Fibroblast of lung (primary cell): ENCODE measurements around the gene ABHD15. TPM values are rescaled to one million over a fixed set of nuclear protein-coding genes. Genes with fewer than 3 reads are reported as not detected.

Source experiments
- DNase-seq, 2 donors: peaks; one replicate each; pipeline versions ENCODE4 v3.0.0 to v3.0.0-alpha.2; 2010; ENCODE audit warnings: low read depth in 2 of 2
- H2AFZ ChIP-seq: 2 replicates; pipeline ENCODE4 v1.5.1; 2012; ENCODE audit warnings: low read length, control low read depth, inconsistent platforms
- H3K27ac ChIP-seq: 2 replicates; pipeline ENCODE4 v1.5.1; 2011; ENCODE audit warnings: low read length, control low read depth; ENCODE audit not compliant: insufficient read depth
- H3K27me3 ChIP-seq: 2 replicates; pipeline ENCODE4 v1.5.1; 2011; ENCODE audit warnings: mild to moderate bottlenecking, low read length; ENCODE audit not compliant: control insufficient read depth, insufficient read depth
- H3K36me3 ChIP-seq: 2 replicates; pipeline ENCODE4 v1.5.1; 2011; ENCODE audit warnings: low read length; ENCODE audit not compliant: control insufficient read depth, insufficient read depth
- H3K4me1 ChIP-seq: 2 replicates; pipeline ENCODE4 v1.5.1; 2011; ENCODE audit warnings: low read length; ENCODE audit not compliant: control insufficient read depth, insufficient read depth; ENCODE audit errors: extremely low read depth
- H3K4me2 ChIP-seq: 2 replicates; pipeline ENCODE4 v1.5.1; 2011; ENCODE audit warnings: low read length, control low read depth; ENCODE audit not compliant: insufficient read depth; ENCODE audit errors: extremely low read depth
- H3K4me3 ChIP-seq, 4 experiments: fragments of 200-600 bp in 1 of 4; sonication (generic) in 1 of 4; replicated peaks in 1 of 4; 2 replicates each; pipeline ENCODE4 v1.5.1; 2011 to 2016; ENCODE audit warnings: low read length in 4 of 4, low read depth in 3 of 4, mild to moderate bottlenecking in 3 of 4, control low read depth in 2 of 4, inconsistent platforms in 1 of 4, mixed read lengths in 1 of 4; ENCODE audit not compliant: insufficient read depth in 1 of 4; ENCODE audit errors: control extremely low read depth in 1 of 4
- H3K79me2 ChIP-seq: 2 replicates; pipeline ENCODE4 v1.5.1; 2012; ENCODE audit warnings: mild to moderate bottlenecking, low read length, inconsistent platforms; ENCODE audit not compliant: control insufficient read depth, insufficient read depth
- H3K9ac ChIP-seq: 2 replicates; pipeline ENCODE4 v1.5.1; 2011; ENCODE audit warnings: mild to moderate bottlenecking, low read length, control low read depth; ENCODE audit not compliant: insufficient read depth
- H3K9me3 ChIP-seq: 2 replicates; pipeline ENCODE4 v1.5.1; 2012; ENCODE audit warnings: low read depth, low read length; ENCODE audit not compliant: control insufficient read depth, insufficient read depth
- H4K20me1 ChIP-seq: 2 replicates; pipeline ENCODE4 v1.5.1; 2011; ENCODE audit warnings: low read length; ENCODE audit not compliant: control insufficient read depth, insufficient read depth; ENCODE audit errors: extremely low read depth
- CTCF ChIP-seq, 2 donors: IDR thresholded peaks in 1 of 2; conservative IDR thresholded peaks in 1 of 2; 1 replicate in 1 of 2; 2 replicates in 1 of 2; pipeline ENCODE4 v1.5.1; 2011 to 2012; ENCODE audit warnings: low read length in 2 of 2, control low read depth in 1 of 2, inconsistent platforms in 1 of 2, low read depth in 1 of 2, mild to moderate bottlenecking in 1 of 2
- EZH2 ChIP-seq: IDR thresholded peaks from 2 replicates; pipeline ENCODE4 v1.5.1; 2012; ENCODE audit warnings: low read length, control low read depth, mild to moderate bottlenecking; ENCODE audit errors: missing control alignments
- polyA plus RNA-seq, 2 donors: library from polyadenylated mRNA; depleted of rRNA in 1 of 2; stranded (reverse) in 1 of 2; unstranded in 1 of 2; fragments of >200 nt; gene quantifications; 2 replicates each; pipeline ENCODE4 v1.2.1, GENCODE V29; 2011 to 2012; ENCODE audit warnings: missing spikeins in 1 of 2
- total RNA-seq: library from RNA; depleted of rRNA; stranded (reverse); fragments of >200 nt; gene quantifications from 2 replicates; pipeline ENCODE4 v1.2.1, GENCODE V29; 2014

ABHD15 gene
- total and polyA plus RNA-seq, 2 donors (not counting 1 experiment from before 2014, with no cell fraction given): 4.1 to 11.9 TPM

DNA sequence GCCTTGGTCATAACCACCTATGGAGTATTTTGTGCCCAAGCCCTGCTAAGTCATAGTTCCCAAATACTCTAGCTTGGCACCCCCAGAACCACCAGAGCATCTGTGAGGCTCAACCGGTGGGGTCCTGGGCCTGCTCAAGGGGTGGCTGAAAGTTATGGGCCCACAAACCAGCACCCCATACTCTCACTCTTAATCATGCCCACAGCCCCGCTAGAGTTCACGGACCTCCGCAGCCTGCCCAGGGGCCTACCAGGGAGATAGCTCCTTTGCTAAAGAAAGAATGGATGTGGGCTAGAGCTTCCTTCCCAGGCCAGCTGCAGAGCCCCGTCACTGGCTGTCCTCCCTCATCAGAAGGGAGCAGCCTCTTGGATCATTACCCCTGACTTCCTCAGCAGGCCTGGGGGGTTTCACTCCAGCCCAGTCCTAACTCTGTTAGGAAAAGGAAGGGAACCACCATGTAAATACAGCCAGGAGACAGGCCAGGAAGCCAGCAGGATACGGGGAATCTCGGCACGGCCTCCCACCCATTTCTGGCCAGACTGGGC is 21.3 kb upstream of the ABHD15 start:
- H3K27ac ChIP-seq: peak overlapping the region; percentile 36
- peak overlapping the region; percentile 94 for H3K4me2 ChIP-seq
- H3K36me3 ChIP-seq: peaks cover 4% of the 10 kb centered on the region
- H3K4me1 ChIP-seq: peaks cover 20% of the 10 kb centered on the region
- H3K27me3 ChIP-seq: no peaks in the 10 kb centered on the region
- peaks cover 52% of the 10 kb centered on the region for H3K79me2 ChIP-seq
- peak in 1 of 2 donors; percentile 12 for DNase-seq
- H2AFZ ChIP-seq: no peak overlapping the region
- H4K20me1 ChIP-seq: no peaks in the 10 kb centered on the region
- no peak for TF ChIP-seq CTCF (conservative IDR thresholded peaks at IDR 0.05 in 1 of 2, IDR thresholded peaks at IDR 0.05 in 1 of 2; ENCODE audit: low read depth in 1 of 2, low read length in 2 of 2)
- no peak for TF ChIP-seq EZH2
- peak overlapping the region; percentile 39 for H3K9ac ChIP-seq
- peak overlapping the region; percentile 72 to 85 (median 80) for H3K4me3 ChIP-seq
- H3K9me3 ChIP-seq: no peaks in the 10 kb centered on the region

DNA sequence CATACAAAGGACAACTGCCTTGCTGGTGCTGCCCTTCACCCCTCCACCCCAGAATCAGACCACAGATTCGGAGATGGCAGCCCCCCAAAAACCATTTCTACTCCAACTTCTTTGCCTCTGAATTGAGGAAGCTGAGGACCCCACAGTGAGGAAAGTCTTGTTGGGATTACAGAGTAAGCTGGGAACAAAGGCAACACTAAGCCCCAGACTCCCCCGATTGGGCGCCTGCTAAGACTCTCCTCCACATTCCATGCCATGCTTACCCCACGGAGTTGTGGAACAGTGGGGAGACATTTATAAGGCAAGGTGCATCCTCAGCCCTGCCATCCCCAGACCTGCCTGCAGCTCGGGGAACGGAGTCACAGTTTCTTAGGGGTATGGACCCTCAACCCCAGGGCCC is 20.8 kb upstream of the ABHD15 start:
- no peaks in the 10 kb centered on the region for H3K9me3 ChIP-seq
- H4K20me1 ChIP-seq: no peaks in the 10 kb centered on the region
- H3K4me1 ChIP-seq: peaks cover 19% of the 10 kb centered on the region
- H3K79me2 ChIP-seq: peaks cover 52% of the 10 kb centered on the region
- peak overlapping the region; percentile 72 to 85 (median 80) for H3K4me3 ChIP-seq
- H2AFZ ChIP-seq: no peak overlapping the region
- peaks cover 8% of the 10 kb centered on the region for H3K36me3 ChIP-seq
- TF ChIP-seq EZH2: no peak
- TF ChIP-seq CTCF (conservative IDR thresholded peaks at IDR 0.05 in 1 of 2, IDR thresholded peaks at IDR 0.05 in 1 of 2; ENCODE audit: low read depth in 1 of 2, low read length in 2 of 2): no peak
- H3K27me3 ChIP-seq: no peaks in the 10 kb centered on the region
- no peak for DNase-seq
- H3K9ac ChIP-seq: no peak overlapping the region
- H3K4me2 ChIP-seq: peak overlapping the region; percentile 94
- no peak overlapping the region for H3K27ac ChIP-seq

DNA sequence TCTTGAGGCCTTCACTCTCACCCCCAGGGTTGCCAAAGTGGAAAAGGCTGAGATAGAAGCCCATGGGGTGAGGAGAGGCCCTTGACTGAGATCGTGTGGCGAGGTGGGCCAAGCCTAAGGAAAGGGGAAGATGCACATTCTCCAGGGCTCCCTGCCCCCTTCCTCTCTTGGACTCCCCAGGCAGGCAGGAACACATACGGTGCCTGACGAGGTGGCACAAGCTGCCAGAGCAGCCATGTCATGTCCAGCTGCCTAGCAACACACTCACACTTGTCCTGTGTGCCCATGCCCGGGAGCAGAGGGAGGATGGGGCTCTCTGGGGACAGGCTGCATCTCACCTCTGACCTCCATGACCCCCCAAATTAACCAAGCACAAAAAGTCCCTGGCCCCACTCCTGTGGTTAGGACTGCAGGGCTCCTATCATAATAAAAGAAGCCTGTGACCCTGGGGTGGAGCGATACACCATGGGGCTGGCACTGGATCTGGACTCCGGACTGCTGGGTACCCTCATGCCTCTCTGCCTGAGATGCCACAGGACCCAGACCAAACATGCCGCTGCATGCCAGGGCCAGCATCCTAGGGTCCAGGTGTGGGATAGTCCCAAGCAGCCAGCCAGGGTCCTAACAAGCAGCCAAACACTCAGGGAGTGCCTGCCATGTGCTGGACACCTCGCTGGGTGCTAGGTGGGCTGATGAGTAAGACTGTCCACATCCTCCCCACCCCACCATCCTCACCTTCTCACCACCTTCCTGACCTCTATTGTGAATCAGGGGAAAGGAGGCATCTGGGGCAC is 20.0 kb upstream of the ABHD15 start:
- Histone ChIP-seq H3K9ac (no peak overlapping the region), H3K27ac (no peak overlapping the region)

More for the DNA sequence above, 20.0 kb upstream of the ABHD15 start:
- no peak for TF ChIP-seq EZH2
- no peak for TF ChIP-seq CTCF (conservative IDR thresholded peaks at IDR 0.05 in 1 of 2, IDR thresholded peaks at IDR 0.05 in 1 of 2; ENCODE audit: low read depth in 1 of 2, low read length in 2 of 2)
- Histone ChIP-seq H3K4me3 (peak overlapping the region in 1 of 4 experiments; percentile 17), H2AFZ (no peak overlapping the region), H3K4me1 (peaks cover 12% of the 10 kb centered on the region), H3K4me2 (peak overlapping the region; percentile 94), H4K20me1 (no peaks in the 10 kb centered on the region), H3K27me3 (no peaks in the 10 kb centered on the region), H3K9me3 (no peaks in the 10 kb centered on the region), H3K36me3 (peaks cover 8% of the 10 kb centered on the region), H3K79me2 (peaks cover 52% of the 10 kb centered on the region)
- DNase-seq: no peak
